Measurements from ENCODE around the gene DIP2C.

The DIP2C gene

DNA sequence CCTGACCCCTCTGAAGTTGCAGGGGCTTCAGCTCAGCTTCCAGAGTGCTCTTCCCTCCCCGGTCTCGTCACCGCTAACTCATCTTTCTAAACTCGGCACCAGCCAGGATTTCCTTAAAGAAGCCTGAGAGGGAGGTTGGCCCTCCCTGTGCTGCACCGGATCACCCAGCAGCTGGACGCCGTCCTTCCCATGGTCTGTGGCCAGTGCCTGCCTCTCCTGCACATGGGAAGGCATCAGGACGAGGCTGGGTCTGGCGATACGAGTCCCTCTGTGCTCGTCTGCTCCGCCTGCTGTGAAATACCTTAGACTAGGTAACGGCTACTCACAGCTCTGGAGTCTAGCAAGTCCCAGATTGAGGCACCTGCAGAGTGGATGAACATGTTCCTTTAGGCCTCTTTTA, 375.1 kb downstream of the DIP2C start:
- peaks cover 24% of the 10 kb centered on the region for H3K4me1 ChIP-seq (ENCODE audit: insufficient read depth, low read length, poor library complexity, severe bottlenecking)

DNA sequence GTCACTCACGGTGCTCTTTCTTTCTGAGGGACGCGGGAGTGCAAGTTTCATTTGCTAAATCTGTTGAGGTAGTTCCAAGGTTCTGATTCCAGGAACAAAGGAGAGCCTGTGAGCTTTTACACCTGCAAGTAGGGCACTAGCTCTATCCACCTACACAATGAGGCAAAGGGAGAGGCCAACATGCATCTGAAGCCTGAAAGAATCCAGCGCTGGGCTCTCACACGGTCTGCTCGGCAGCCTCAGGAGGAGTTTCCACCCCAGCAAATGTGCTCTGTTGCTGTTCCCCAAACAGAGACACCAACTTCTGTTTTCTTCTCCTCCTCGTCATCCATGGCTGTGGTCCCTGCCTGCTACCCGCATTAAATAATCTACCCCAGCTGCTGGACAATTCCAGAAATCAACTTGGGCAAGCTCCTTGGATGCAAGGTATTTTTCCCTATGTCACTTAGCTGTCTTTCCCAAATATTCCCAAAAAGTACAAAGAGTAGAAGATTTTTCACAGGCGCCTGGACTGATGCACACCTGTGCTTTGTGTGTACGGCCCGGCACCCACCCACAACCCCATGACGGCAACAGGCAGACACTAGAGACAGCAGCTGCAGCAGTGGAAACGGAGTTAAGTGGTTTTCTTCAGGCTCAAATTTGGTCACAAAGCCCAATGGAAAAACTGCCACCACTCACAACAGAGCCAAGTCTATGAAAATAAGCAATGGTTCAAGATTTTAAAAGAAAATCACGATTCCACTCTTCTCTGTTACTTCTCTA, 377.4 kb downstream of the DIP2C start:
- no peaks in the 10 kb centered on the region for H3K79me2 ChIP-seq (ENCODE audit: insufficient read depth, low read length)
- no peaks in the 10 kb centered on the region for H3F3A ChIP-seq (ENCODE audit: low read depth)
- no peaks in the 10 kb centered on the region for H3K9me2 ChIP-seq (replicated peaks; ENCODE audit: low read depth, low read length)
- H3K9ac ChIP-seq (ENCODE audit: low read depth, low read length, poor library complexity, severe bottlenecking), result no peak overlapping the region
- H3K27me3 ChIP-seq (ENCODE audit: insufficient read depth, low read length, poor library complexity, severe bottlenecking), result no peaks in the 10 kb centered on the region
- no peaks in the 10 kb centered on the region for H3K36me3 ChIP-seq (ENCODE audit: insufficient read depth, low read length)
- H4K20me1 ChIP-seq (ENCODE audit: insufficient read depth, low read length, poor library complexity, severe bottlenecking), result no peaks in the 10 kb centered on the region
- H3K4me3 ChIP-seq (ENCODE audit: low read length, poor library complexity, severe bottlenecking), result no peak overlapping the region
- H3K4me1 ChIP-seq (ENCODE audit: insufficient read depth, low read length, poor library complexity, severe bottlenecking), result peaks cover 37% of the 10 kb centered on the region
- no peak overlapping the region for H2AFZ ChIP-seq (ENCODE audit: low read length)
- TF ChIP-seq, protein P1, sequence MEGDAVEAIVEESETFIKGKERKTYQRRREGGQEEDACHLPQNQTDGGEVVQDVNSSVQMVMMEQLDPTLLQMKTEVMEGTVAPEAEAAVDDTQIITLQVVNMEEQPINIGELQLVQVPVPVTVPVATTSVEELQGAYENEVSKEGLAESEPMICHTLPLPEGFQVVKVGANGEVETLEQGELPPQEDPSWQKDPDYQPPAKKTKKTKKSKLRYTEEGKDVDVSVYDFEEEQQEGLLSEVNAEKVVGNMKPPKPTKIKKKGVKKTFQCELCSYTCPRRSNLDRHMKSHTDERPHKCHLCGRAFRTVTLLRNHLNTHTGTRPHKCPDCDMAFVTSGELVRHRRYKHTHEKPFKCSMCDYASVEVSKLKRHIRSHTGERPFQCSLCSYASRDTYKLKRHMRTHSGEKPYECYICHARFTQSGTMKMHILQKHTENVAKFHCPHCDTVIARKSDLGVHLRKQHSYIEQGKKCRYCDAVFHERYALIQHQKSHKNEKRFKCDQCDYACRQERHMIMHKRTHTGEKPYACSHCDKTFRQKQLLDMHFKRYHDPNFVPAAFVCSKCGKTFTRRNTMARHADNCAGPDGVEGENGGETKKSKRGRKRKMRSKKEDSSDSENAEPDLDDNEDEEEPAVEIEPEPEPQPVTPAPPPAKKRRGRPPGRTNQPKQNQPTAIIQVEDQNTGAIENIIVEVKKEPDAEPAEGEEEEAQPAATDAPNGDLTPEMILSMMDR (conservative IDR thresholded peaks at IDR 0.05; ENCODE audit: low read length), result no peak
- no peak for TF ChIP-seq EZH2phosphoT487 (IDR thresholded peaks at IDR 0.05; ENCODE audit: borderline replicate concordance)
- H3K4me2 ChIP-seq (ENCODE audit: low read depth, low read length, poor library complexity, severe bottlenecking), result no peak overlapping the region
- H3K9me3 ChIP-seq (ENCODE audit: insufficient read depth, low read depth, low read length), result no peaks in the 10 kb centered on the region

More for the DNA sequence above, 375.1 kb downstream of the DIP2C start:
- Histone ChIP-seq H2AFZ (ENCODE audit: low read length) (no peak overlapping the region), H3K27me3 (ENCODE audit: insufficient read depth, low read length, poor library complexity, severe bottlenecking) (no peaks in the 10 kb centered on the region), H3K9me3 (ENCODE audit: insufficient read depth, low read depth, low read length) (no peaks in the 10 kb centered on the region), H3K9ac (ENCODE audit: low read depth, low read length, poor library complexity, severe bottlenecking) (no peak overlapping the region), H3K4me3 (ENCODE audit: low read length, poor library complexity, severe bottlenecking) (no peak overlapping the region), H3K4me2 (ENCODE audit: low read depth, low read length, poor library complexity, severe bottlenecking) (no peak overlapping the region), H4K20me1 (ENCODE audit: insufficient read depth, low read length, poor library complexity, severe bottlenecking) (no peaks in the 10 kb centered on the region), H3F3A (ENCODE audit: low read depth) (no peaks in the 10 kb centered on the region), H3K79me2 (ENCODE audit: insufficient read depth, low read length) (no peaks in the 10 kb centered on the region), H3K9me2 (replicated peaks; ENCODE audit: low read depth, low read length) (no peaks in the 10 kb centered on the region), H3K36me3 (ENCODE audit: insufficient read depth, low read length) (no peaks in the 10 kb centered on the region)
- no peak for TF ChIP-seq EZH2phosphoT487 (IDR thresholded peaks at IDR 0.05; ENCODE audit: borderline replicate concordance)

DNA sequence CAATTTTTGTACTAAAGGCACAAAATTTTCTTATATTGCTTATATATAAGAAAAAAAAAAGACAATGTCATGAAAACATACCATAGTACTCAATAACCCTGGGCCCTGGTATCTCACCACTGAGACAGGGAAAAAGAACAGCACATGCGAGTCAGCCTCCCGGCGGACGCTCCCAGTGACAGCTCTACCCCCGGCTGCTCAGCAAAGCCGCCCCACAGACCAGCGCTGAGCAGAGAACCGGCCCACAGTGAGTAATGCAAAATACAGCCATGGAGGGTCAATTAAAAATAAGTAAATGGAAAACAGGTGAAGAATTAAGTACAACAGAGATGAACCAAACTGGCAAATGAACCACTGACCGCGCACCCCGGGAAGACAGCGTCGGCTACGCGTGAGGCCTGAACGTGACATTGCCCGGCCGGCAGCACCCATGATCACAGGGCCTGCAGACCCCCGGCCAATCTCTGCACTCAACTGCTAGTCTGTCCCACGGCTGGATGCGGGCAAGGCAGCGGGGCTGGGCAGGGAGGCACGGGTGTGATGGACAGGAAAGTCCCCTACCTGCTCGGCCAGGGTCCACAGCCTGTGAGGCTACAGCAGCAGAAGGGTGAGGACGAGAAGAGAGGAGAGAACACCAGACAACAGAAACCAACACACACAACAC, 378.4 kb downstream of the DIP2C start:
- H3K4me3 ChIP-seq (ENCODE audit: low read length, poor library complexity, severe bottlenecking), result no peak overlapping the region
- TF ChIP-seq, protein P1 (conservative IDR thresholded peaks at IDR 0.05; ENCODE audit: low read length), result no peak
- no peak for TF ChIP-seq EZH2phosphoT487 (IDR thresholded peaks at IDR 0.05; ENCODE audit: borderline replicate concordance)
- H2AFZ ChIP-seq (ENCODE audit: low read length), result no peak overlapping the region
- H3K9ac ChIP-seq (ENCODE audit: low read depth, low read length, poor library complexity, severe bottlenecking), result no peak overlapping the region
- H3K27me3 ChIP-seq (ENCODE audit: insufficient read depth, low read length, poor library complexity, severe bottlenecking), result no peaks in the 10 kb centered on the region
- H3K9me3 ChIP-seq (ENCODE audit: insufficient read depth, low read depth, low read length), result no peaks in the 10 kb centered on the region
- no peaks in the 10 kb centered on the region for H4K20me1 ChIP-seq (ENCODE audit: insufficient read depth, low read length, poor library complexity, severe bottlenecking)
- no peaks in the 10 kb centered on the region for H3K36me3 ChIP-seq (ENCODE audit: insufficient read depth, low read length)
- H3K4me2 ChIP-seq (ENCODE audit: low read depth, low read length, poor library complexity, severe bottlenecking), result no peak overlapping the region
- H3K9me2 ChIP-seq (replicated peaks; ENCODE audit: low read depth, low read length), result no peaks in the 10 kb centered on the region
- no peaks in the 10 kb centered on the region for H3K79me2 ChIP-seq (ENCODE audit: insufficient read depth, low read length)
- peaks cover 43% of the 10 kb centered on the region for H3K4me1 ChIP-seq (ENCODE audit: insufficient read depth, low read length, poor library complexity, severe bottlenecking)
- no peaks in the 10 kb centered on the region for H3F3A ChIP-seq (ENCODE audit: low read depth)

Measured in Loucy (cell line).